GM19372 (cell line): Measurements from ENCODE around the gene RAB17.

Source experiments
- ATAC-seq: cut with Tn5 transposase; IDR thresholded peaks from one replicate; pipeline ENCODE4 v1.9.1; 2021; ENCODE audit warnings: mild to moderate bottlenecking, low read depth, moderate library complexity; ENCODE audit not compliant: unreplicated experiment

Gene RAB17

GRCh38 chr2:237590272-237591140 is at the start of gene RAB17:
TSS of gene RAB17 (minus strand) at chr2:237590734. CDS start at chr2:237586154, 4,580 bp downstream.
- no peak for ATAC-seq

- ATAC-seq, result no peak
Measured at GRCh38 chr2:237639836-237640220, 49.3 kb upstream of the RAB17 start.

GRCh38 chr2:237639052-237639835 is 48.7 kb upstream of the RAB17 start:
- no peak for ATAC-seq

GRCh38 chr2:237638176-237638575 is 47.6 kb upstream of the RAB17 start:
- no peak for ATAC-seq

GRCh38 chr2:237637429-237638135 is 47.0 kb upstream of the RAB17 start:
- no peak for ATAC-seq

- ATAC-seq, result no peak
Measured at GRCh38 chr2:237636578-237636977, 46.0 kb upstream of the RAB17 start.

- no peak for ATAC-seq
Measured at GRCh38 chr2:237633061-237633561, 42.6 kb upstream of the RAB17 start.

- no peak for ATAC-seq
Measured at GRCh38 chr2:237631801-237632585, 41.5 kb upstream of the RAB17 start.

- no peak for ATAC-seq
Measured at GRCh38 chr2:237631007-237631785, 40.7 kb upstream of the RAB17 start.

- ATAC-seq, result no peak
Measured at GRCh38 chr2:237630216-237631000, 39.9 kb upstream of the RAB17 start.

- no peak for ATAC-seq
Measured at GRCh38 chr2:237629739-237630138, 39.2 kb upstream of the RAB17 start.

- no peak for ATAC-seq
Measured at GRCh38 chr2:237629188-237629534, 38.6 kb upstream of the RAB17 start.

GRCh38 chr2:237628247-237629187 is 38.0 kb upstream of the RAB17 start:
- no peak for ATAC-seq

GRCh38 chr2:237627441-237628246 is 37.1 kb upstream of the RAB17 start, which contains the start of gene LRRFIP1:
TSS of gene LRRFIP1 (plus strand) at chr2:237627587. CDS start at chr2:237627645, 58 bp downstream.
- ATAC-seq, result no peak

GRCh38 chr2:237626813-237627440 is 36.4 kb upstream of the RAB17 start:
- no peak for ATAC-seq

- ATAC-seq, result no peak
Measured at GRCh38 chr2:237625777-237626176, 35.2 kb upstream of the RAB17 start.
